Activated CD4-positive, alpha-beta T cell treated with anti-CD3 and anti-CD28 coated beads for 48 hours (primary cell): Measurements from ENCODE around the gene CNPY4.

Experiments
- DNase-seq: peaks from one replicate; pipeline ENCODE4 v3.0.0-alpha.2; 2020

CNPY4 gene

DNA sequence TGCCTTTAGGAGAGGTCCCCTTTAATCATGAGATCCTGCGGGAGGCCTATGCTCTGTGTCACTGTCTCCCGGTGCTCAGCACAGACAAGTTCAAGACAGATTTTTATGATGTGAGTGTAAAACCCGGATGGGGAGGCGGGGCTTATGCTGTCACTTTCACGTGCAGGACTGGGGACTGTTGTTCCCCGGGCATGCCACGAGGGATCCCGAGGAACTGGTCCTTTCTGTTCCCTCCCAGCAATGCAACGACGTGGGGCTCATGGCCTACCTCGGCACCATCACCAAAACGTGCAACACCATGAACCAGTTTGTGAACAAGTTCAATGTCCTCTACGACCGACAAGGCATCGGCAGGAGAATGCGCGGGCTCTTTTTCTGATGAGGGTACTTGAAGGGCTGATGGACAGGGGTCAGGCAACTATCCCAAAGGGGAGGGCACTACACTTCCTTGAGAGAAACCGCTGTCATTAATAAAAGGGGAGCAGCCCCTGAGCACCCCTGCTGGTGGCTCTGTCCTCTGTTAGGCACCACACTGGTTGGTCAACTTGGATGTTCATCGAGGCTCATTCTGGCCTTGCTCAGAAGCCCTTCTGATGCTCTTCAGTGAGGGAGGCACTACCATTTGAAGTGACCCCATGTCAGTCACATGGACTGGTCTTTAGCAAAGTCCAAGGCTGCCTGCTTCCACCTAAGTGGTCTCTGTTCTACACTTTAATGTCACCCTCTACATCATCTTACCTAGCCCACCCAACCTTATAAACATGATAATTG lies 27.8 kb upstream of the CNPY4 start:
- DNase-seq, result peak; percentile 48

DNA sequence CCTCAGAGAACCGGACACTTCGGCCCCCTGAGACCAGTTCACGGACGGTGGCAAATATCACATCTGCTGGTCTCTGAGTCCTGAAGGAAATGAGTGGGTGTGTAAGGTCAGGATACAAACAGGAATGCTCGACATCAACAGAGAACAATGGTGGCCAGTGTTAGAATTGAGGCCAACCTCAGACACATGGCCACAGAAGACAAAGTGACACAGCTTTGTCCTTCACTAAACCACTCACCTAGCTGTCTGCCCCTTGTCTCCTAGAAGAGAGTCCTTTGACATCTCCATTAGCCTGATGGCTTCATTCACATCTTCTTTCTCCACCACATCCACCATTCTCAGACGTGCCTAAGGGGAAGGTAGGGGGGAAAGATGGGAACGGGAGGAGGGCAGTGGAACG lies 26.4 kb upstream of the CNPY4 start:
- DNase-seq, result no peak

DNA sequence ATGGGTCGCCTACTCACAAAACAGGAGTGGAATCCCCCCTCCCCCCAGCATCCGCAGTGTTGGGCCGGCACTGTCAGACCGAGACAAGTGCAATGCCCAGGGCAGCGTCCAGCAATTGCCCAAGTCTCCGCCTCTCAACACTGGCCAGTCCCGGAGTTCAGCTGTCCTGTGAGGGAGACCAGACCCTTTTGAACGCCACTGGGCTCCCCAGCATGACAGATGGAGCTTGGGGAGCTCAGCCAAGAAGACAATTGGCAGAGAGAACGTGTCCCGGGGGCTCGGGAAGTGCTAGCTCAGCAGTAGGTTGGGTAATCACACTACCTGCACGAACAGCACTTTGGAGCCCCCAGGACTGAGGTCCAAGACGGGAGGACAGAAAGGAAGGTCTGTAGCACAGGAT lies 25.9 kb upstream of the CNPY4 start:
- DNase-seq, result no peak

DNA sequence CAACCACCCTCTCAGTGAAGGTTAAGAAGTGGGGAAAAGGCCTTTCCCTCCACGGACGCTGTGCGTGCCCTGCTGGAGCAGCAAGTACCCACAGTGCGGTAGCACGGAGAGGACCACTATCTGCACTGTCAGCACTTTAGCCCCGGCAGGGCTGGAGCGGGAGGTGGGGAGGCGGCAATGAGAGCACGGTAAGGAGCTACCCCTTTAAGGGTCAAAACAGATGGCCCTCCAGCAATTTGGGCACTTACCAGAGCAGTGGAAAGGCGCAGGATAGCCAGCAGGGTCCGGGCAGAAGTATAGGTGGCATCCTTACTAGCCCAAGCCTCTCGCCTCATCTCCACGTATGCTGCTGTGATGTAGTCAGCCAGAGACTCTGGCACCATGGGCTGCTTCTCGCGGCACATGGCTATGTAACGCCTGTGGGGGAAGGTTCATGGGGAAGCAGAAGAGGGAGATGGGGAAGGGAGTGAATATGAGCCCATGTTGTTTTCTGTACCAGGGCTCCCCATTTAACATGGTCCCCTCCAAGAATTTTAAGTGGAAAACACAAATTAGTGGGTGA lies 25.4 kb upstream of the CNPY4 start:
- no peak for DNase-seq

DNA sequence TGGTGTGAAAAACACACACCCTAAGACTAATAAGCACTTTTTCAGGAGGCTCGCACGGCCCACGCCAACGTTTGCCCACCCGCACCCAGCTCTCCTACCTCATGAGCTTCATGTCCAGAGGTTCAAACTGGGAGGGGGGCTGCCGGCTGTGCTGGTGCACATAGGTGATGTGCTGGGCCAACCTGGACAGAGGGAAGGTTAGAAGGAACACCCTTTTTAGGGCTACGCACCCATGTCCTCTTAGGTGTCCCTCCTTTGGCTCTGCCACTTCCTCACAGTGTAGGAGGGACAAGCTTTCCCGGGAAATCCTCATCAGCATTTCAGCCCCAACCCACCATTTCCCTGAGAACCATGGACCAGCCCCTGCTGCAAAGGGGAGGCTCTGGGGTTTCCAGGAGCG lies 24.1 kb upstream of the CNPY4 start:
- DNase-seq, result no peak

DNA sequence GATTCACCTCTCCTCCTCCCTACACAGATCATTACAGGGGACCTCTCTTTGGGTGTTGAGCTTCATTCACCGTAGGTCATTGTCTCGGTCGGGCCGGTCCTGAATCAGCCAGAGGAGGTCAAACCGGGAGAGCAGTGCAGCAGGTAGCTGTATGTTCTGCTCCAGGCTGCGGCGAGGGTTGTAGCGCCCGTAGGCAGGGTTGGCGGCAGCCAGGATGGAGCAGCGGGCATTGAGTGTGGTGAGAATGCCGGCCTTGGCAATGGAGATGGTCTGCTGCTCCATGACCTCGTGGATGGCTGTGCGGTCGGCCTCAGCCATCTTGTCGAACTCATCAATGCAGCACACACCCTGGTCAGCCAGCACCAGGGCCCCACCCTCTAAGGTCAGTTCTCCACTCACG lies 23.7 kb upstream of the CNPY4 start:
- DNase-seq, result no peak

DNA sequence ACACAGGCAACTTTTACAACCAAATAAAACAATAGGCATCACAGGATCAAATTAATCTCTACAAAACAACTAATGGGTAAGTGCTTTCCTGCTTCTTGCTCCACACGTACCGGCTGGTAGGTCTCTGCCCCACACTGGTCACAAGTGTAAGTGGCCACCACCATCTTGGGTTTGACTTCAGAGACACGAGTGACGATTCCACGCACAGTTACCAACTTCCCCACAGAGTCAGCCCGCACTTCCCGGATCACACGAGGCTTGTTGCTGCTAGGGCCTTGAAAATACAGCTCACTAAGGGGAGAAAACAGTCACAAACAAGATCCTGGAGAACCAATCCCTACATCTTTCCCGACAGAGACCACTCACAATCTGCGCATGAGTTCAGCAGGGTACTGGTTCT lies 20.5 kb upstream of the CNPY4 start:
- no peak for DNase-seq

DNA sequence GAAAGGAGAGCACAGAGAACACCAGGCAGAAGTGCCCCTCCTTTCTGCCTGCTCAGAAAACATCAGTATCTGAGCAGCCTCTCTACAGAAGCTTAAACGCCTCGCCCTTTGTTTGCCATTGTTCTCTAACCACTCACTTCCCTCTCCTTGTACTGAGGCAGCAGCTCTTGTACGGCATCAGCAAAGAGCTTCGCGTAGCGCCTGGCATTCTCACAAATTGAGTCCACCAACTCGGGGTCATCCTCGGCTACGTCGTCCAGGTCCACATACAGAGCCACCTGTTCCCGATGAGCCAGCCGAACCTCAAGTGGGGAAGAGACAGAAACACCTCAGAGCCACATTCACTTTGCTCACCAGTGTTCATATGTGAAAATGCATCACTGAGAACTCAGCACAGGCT lies 20.0 kb upstream of the CNPY4 start:
- no peak for DNase-seq

DNA sequence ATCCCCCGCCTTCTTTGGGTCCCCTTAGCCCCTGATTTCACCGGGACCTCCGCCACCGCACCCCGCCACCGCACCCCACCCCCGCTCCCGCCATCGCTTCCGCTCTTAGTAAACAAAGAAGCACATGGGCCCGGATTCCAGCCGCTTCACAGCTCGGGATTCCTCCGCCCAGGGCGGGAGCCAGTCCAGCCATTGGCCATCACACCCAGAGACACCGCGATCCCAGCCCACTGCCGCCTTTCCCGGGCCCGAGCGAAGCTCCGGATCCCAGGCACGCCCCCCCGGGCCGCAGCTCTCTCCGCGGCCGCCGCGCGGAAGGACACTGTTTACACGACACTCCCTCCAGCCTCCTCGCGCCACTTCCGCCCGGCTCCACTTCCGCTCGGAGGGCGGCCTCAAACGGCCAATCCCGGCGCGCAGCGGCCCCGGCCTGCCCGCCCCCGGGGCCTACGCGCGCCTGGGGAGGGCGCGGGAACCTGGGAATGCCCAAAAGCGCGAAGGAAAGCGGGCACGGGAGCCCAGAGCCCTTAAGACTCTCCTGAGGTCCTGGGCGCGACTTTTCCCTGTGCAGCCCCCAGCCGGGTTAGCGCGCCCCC lies 18.9 kb upstream of the CNPY4 start:
- DNase-seq, result peak; percentile 90

DNA sequence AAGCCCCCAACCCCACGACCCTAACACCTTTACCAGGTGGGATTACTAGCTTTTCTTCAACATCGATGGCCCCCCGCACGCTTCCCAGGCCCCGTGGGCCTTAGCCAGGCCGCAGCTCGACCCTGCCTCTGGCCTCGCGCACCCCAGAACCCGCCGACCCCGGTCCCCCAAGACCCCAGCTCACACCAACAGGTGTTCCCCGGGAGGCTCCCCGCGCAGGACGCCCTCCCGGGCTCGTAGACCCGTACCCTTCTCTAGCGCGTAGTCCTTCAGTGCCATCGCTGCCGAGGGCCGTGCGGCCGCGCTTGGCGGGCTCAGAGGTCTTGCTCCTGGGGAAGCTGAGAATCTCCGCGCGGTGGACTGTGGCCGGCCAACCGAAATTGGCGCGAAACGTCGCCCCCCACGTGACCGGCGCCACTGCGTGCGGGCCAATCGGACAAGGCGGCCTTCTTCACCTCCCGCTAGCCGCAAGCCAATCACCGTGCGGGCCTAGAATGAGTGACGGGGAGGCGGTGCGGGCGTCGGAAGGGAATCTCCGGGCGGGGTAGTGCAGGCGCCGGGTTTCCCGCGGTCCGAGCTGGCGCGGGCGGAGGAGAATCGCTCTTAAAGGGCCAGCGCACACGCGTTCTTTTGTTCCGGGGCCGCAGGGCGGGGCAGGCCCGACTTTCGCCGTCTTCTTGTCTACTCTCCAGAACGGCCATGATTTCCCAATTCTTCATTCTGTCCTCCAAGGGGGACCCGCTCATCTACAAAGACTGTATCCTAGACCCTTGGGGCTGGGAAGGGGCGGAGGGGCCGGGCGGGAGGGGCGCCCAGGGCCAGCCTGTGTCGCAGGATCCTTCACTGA lies 18.2 kb upstream of the CNPY4 start, which contains the start of the genes AP4M1 and MCM7:
TSS of gene AP4M1 (plus strand) at position 628 of the 847 bp plus-strand sequence. CDS start at position 700, 72 bp downstream.
TSS of gene MCM7 (minus strand) at position 382 of the 847 bp plus-strand sequence. CDS start at position 279, 103 bp downstream.
- DNase-seq, result peak; percentile 99

DNA sequence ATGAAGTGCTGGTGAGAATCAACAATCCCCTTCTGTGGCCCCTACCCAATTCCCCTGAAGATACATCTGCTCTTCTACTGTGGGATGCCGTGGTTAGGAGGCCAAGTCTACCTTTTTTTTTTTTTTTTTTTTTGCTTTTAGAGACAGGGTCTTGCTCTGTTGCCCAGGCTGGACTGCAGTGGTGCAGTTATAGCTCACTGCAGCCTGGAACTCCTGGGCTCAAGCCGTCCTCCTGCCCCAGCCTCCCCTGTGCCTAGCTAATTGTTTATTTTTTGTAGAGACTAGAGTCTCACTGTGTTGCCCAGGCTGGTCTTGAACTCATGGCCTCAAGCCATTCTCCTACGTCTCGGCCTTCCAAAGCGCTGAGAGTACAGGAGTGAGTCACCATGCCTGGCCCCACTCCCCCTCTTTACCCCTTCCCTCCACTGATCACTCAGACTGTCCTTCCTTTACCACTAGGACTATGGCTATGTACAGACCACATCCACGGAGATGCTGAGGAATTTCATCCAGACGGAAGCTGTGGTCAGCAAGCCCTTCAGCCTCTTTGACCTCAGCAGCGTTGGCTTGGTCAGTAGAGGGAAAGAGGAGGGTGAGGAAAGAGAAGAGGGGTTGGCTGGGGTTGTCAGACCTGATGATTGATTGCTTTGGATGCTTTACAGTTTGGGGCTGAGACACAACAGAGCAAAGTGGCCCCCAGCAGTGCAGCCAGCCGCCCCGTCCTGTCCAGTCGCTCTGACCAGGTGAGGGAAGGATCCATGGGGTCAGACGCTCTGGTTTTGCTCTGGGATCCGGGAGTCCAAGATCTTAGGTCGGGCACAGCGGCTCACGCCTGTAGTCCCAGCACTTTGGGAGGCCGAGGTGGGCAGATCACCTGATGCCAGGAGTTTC lies 16.2 kb upstream of the CNPY4 start:
- no peak for DNase-seq

DNA sequence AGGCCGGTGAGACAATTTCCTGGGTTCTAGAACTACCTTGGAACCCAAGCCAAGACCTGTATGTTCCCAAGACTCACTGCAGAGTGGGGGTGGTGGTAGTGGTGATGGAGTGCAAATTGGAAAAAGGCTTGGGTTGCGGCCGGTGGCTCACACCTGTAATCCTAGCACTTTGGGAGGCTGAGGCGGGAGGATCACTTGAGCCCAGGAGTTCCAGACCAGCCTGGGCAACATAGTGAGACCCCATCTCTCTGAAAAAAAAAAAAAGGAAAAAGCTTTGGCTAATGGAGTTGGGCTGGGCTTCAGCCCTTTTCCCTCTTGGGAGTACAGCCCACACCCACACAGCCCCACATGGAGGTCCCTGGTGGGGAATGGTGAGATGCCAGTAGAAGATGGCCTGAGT lies 13.9 kb upstream of the CNPY4 start:
- DNase-seq, result no peak

DNA sequence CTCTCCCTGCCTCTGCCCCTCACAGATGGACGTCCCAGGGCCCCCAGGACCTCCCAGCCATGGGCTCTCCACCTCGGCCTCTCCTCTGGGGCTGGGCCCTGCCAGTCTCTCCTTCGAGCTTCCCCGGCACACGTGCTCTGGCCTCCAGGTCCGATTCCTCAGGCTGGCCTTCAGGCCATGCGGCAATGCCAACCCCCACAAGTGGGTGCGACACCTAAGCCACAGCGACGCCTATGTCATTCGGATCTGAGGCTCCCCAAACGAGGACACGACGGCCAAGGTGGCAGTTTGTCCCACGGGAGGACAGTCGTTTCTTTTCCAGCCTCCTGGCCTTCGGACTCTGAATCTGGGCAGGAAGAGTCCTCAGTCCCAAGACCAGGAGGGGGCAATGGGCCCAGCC lies 12.8 kb upstream of the CNPY4 start:
- DNase-seq, result no peak

DNA sequence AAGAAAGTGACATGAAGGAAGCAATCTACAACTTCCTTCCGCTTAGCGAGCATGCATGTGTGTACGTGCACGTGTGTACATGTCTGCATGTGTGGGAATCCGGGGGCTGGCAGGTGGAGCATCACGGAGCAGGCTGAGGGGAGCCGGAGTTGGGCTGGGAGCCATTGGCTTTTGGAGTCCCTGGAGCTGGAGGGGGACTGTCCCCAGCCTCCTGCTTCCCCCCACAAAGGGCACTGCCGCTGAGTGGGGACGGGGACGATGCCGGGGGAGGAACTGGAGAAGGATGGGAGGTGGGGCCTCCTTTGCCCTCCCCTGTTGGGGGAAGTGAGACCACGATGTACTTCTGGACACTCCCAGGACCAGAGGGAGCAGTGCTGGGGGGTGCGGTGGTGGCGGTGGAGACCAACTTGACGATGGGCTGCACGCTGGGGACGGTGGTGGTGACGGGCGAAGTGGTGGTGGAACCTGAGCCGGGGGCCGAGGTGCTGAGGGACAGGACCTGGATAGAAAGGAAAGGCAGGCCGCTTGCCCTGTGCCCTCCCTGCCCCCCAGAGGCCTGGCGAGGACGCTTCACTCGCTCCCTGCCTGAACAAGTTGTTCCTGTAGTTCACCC lies 12.2 kb upstream of the CNPY4 start:
- no peak for DNase-seq

DNA sequence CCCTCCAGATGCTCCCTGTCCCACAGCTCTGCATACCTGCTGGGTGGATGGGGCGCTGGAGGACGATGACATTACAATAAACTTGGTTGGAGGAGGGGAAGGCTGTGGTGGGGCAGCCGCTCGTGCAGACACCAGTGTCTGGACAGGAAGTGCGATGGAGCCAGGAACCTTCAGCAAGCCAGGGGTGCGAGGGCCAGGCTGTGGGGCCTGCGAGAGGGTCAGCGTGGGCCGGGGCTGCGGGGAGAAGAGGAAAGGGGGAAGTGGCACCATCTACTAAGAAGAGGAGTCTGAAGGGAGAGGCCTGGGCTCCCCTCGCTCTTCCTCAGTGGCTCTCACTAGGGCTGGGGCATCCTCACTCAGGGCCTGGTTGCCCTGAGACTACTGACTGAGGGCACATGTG lies 11.5 kb upstream of the CNPY4 start:
- DNase-seq, result no peak

DNA sequence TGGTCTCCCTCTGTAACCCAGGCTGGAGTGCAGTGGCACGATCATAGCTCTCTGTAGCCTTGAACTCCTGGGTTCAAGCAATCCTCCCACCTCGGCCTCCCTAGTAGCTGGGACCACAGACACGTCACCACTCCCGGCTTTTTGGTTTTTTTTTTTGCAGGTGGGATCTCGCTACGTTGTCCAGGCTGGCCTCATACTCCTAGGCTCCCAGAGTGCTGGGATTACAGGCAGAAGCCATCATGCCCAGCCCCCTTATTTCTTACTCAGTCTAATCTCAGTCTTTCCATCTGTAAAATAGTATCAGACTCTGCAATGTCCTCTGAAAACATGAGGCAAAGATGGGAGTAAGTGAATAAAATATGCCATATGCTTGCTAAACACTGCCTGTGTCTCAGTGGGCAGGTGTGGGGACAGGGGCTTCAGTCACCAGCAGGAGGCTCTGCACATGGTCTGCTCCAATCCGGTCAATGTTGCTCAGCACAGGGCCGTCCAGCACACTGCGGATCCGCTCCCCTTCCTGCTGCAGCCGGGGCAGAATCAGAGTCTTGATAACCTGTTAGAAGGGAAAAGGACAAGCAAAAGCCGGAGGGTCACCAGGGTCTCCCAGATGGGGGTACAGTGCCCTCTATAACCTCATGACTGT lies 9.8 kb upstream of the CNPY4 start:
- no peak for DNase-seq

DNA sequence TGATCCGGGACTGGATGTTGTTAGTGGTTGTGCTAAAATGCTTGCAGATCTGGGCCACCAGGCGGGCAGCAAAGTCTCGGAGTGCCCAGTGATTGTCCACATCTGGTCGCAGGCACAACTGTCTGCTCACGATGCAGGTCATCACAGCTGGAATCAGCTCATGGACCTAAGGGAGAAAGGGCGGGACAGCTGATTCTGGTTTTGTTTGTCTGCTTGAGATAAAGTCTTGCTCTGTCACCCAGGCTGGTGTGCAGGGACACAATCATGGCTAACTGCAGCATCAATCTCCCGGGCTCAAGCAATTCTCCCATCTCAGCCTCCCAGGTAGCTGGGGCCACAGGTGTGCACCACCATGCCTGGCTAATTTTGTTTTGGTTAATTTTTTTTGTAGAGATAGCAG lies 8.3 kb upstream of the CNPY4 start:
- no peak for DNase-seq

DNA sequence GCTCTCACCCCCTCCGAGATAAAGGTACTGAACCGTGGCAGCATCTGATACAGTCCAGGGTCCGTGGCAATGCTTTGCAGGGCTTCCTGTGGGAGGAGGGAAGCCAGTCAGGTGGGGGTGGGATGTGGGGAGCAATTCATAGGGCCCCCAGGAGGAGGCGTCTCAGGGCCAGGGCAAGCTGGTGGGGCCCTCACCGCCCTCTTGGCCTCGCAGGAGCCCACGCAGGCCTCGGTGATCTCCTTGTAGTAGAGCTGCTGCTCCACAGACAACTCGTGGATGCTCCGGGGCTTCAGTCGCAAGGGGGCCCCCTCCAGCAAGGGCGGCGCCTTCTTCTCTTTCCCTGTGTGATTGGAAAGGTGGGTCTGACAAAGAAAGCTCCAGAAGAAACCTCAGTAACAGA lies 7.5 kb upstream of the CNPY4 start:
- no peak for DNase-seq

DNA sequence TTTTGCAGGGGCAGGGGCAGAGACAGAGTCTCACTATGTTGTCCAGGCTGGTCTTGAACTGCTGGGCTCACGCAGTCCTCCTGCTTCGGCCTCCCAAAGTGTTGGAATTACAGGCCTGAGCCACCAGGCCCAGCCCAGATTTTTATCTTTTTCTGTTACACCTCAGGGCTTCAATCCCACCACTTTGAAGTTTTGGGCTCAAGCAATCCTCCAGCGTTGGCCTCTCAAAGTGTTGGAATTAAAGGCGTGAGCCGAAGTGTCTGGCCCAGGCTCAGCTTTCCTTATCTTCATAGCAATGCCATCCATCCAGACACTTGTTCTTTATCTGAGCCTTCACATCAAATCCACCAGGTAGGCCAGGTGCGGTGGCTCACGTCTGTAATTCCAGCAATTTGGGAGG lies 4.4 kb upstream of the CNPY4 start:
- DNase-seq, result no peak

DNA sequence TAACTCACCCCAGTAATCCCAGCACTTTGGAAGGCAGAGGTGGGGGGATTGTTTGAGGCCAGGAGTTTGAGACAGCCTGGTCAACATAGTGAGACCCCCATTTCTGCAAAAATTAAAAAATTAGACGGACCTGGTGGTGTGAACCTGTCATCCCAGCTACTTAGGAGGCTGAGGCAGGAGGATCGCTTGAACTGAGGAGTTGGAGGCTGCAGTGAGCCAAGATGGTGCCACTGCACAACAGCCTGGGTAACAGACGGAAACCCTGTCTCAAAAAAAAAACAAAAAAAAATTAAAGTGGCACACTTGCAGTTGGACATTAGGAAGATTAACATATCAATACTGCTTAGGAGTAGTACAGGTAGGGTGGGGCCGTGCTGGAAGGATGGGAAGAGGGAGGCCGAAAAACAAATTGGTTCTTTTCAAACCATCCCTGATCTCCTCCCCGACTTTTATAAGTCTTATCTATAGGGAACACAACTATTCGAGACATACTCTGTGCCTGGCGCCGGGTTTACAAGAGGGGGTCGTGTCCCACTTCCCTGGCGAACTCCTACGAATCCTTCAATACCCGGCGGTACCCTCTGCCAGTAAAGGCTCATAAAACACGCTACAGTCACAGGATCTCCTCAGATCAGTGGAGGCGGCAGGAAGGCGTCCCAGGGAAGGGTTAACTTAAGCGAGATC lies 904 bp upstream of the CNPY4 start:
- no peak for DNase-seq
